ENCODE measurements around the gene TTC19. TPM values are rescaled to one million over a fixed set of nuclear protein-coding genes. Genes with fewer than 3 reads are reported as not detected.

TTC19 gene
- total RNA-seq, 2 donors from 2014 or later = 44.5 to 55.2 TPM

- Histone ChIP-seq H3K9me3 (no peaks in the 10 kb centered on the region), H3K27me3 (no peaks in the 10 kb centered on the region), H3K27ac (no peak overlapping the region), H3K36me3 (peaks cover 23% of the 10 kb centered on the region), H3K9ac (ENCODE audit: low read depth in 2 of 2, low read length in 2 of 2) (no peak overlapping the region), H3K4me3 (no peak overlapping the region), H3K4me1 (peaks cover 10% of the 10 kb centered on the region)
- DNase-seq = no peak
- TF ChIP-seq CTCF (IDR thresholded peaks at IDR 0.05) = no peak
- intact Hi-C loops (cut with DNase I) = no loop called here
These were observed 4.2 kb downstream of the TTC19 start for GRCh38 chr17:16003841-16004240.

- Histone ChIP-seq H3K4me3 (no peak overlapping the region), H3K9me3 (no peaks in the 10 kb centered on the region), H3K4me1 (peaks cover 9% of the 10 kb centered on the region), H3K36me3 (peaks cover 26% of the 10 kb centered on the region), H3K27me3 (no peaks in the 10 kb centered on the region), H3K9ac (ENCODE audit: low read depth in 2 of 2, low read length in 2 of 2) (no peak overlapping the region), H3K27ac (no peak overlapping the region)
- TF ChIP-seq CTCF (IDR thresholded peaks at IDR 0.05) = no peak
- no peak for DNase-seq
- intact Hi-C loops (cut with DNase I) = no loop called here
These were observed 6.0 kb downstream of the TTC19 start for GRCh38 chr17:16005636-16006035.

GRCh38 chr17:16007439-16007838, 7.8 kb downstream of the TTC19 start:
- Histone ChIP-seq H3K27me3 (no peaks in the 10 kb centered on the region), H3K4me1 (no peaks in the 10 kb centered on the region), H3K9ac (ENCODE audit: low read depth in 2 of 2, low read length in 2 of 2) (no peak overlapping the region), H3K27ac (no peak overlapping the region), H3K9me3 (no peaks in the 10 kb centered on the region), H3K4me3 (no peak overlapping the region), H3K36me3 (peaks cover 26% of the 10 kb centered on the region)
- no peak for TF ChIP-seq CTCF (IDR thresholded peaks at IDR 0.05)
- no peak for DNase-seq
- intact Hi-C loops (cut with DNase I) = no loop called here

GRCh38 chr17:16013943-16014407, 14.4 kb downstream of the TTC19 start:
- H3K27me3 ChIP-seq = no peaks in the 10 kb centered on the region
- DNase-seq = no peak
- no peaks in the 10 kb centered on the region for H3K9me3 ChIP-seq
- no peak overlapping the region for H3K27ac ChIP-seq
- no peaks in the 10 kb centered on the region for H3K4me1 ChIP-seq
- intact Hi-C loops (cut with DNase I) = no loop called here
- peak; percentile 31 for TF ChIP-seq CTCF (IDR thresholded peaks at IDR 0.05)
- H3K36me3 ChIP-seq = peaks cover 3% of the 10 kb centered on the region
- H3K4me3 ChIP-seq = no peak overlapping the region
- no peak overlapping the region for H3K9ac ChIP-seq (ENCODE audit: low read depth in 2 of 2, low read length in 2 of 2)

GRCh38 chr17:16019347-16019746, 19.7 kb downstream of the TTC19 start:
- Histone ChIP-seq H3K27me3 (no peaks in the 10 kb centered on the region), H3K27ac (no peak overlapping the region), H3K9me3 (no peaks in the 10 kb centered on the region), H3K4me3 (no peak overlapping the region), H3K9ac (ENCODE audit: low read depth in 2 of 2, low read length in 2 of 2) (no peak overlapping the region), H3K36me3 (no peaks in the 10 kb centered on the region), H3K4me1 (no peaks in the 10 kb centered on the region)
- no peak for DNase-seq
- TF ChIP-seq CTCF (IDR thresholded peaks at IDR 0.05) = no peak
- intact Hi-C loops (cut with DNase I) = no loop called here

GRCh38 chr17:16023881-16024280, 24.3 kb downstream of the TTC19 start:
- Histone ChIP-seq H3K9ac (ENCODE audit: low read depth in 2 of 2, low read length in 2 of 2) (no peak overlapping the region), H3K9me3 (no peaks in the 10 kb centered on the region), H3K36me3 (peaks cover 11% of the 10 kb centered on the region), H3K27me3 (no peaks in the 10 kb centered on the region), H3K4me3 (no peak overlapping the region), H3K27ac (no peak overlapping the region), H3K4me1 (no peaks in the 10 kb centered on the region)
- no peak for TF ChIP-seq CTCF (IDR thresholded peaks at IDR 0.05)
- DNase-seq = no peak
- intact Hi-C loops (cut with DNase I) = no loop called here

Data from colonic mucosa (tissue), 4 donors.